Suprapubic skin (tissue), 4 donors: ENCODE results near the gene LUC7L2.

Experiments used
- CTCF ChIP-seq, 2 donors: fragments of 200-600 bp in 1 of 2; fragments of 450-650 bp in 1 of 2; sonication (generic) in 1 of 2; IDR thresholded peaks; one replicate each; pipeline ENCODE4 v1.5.1; 2016 to 2019; ENCODE audit warnings: antibody characterized with exemption in 2 of 2, mild to moderate bottlenecking in 1 of 2, moderate library complexity in 1 of 2
- EP300 ChIP-seq: sonication (generic); formaldehyde crosslinking; IDR thresholded peaks from one replicate; pipeline ENCODE4 v1.6.1; 2017; ENCODE audit warnings: antibody characterized with exemption
- POLR2A ChIP-seq, 2 donors: fragments of 450-650 bp; IDR thresholded peaks; one replicate each; pipeline ENCODE4 v1.6.1; 2017; ENCODE audit warnings: antibody characterized with exemption in 2 of 2, mild to moderate bottlenecking in 2 of 2, moderate library complexity in 2 of 2
- POLR2AphosphoS5 ChIP-seq, 3 donors: sonication (generic); formaldehyde crosslinking; IDR thresholded peaks; one replicate each; pipeline ENCODE4 v1.6.1; 2017; ENCODE audit warnings: antibody characterized with exemption in 3 of 3

GRCh38 chr7:139396323-139396951, 36.7 kb downstream of the LUC7L2 start:
- TF ChIP-seq CTCF (IDR thresholded peaks at IDR 0.05): no peak
- no peak for TF ChIP-seq POLR2A (IDR thresholded peaks at IDR 0.05)
- no peak for TF ChIP-seq POLR2AphosphoS5 (IDR thresholded peaks at IDR 0.05)
- no peak for TF ChIP-seq EP300
